Cardiac fibroblast (primary cell): Measurements from ENCODE around the gene GFRA1.

ENCODE experiments used
- DNase-seq, 2 donors: peaks; one replicate each; pipeline versions ENCODE4 v3.0.0 to v3.0.0-alpha.2; 2010; ENCODE audit warnings: low read depth in 2 of 2
- H3K4me3 ChIP-seq, 2 donors: replicated peaks in 1 of 2; 1 replicate in 1 of 2; 2 replicates in 1 of 2; pipeline ENCODE4 v1.5.1; 2011; ENCODE audit warnings: low read depth in 2 of 2, low read length in 2 of 2, mild to moderate bottlenecking in 2 of 2, moderate library complexity in 1 of 2
- TF ChIP-seq, protein P1 (sequence below): IDR thresholded peaks from one replicate; pipeline ENCODE4 v1.5.1; 2011; ENCODE audit warnings: low read depth, mild to moderate bottlenecking, low read length, inconsistent platforms

Gene GFRA1

DNA sequence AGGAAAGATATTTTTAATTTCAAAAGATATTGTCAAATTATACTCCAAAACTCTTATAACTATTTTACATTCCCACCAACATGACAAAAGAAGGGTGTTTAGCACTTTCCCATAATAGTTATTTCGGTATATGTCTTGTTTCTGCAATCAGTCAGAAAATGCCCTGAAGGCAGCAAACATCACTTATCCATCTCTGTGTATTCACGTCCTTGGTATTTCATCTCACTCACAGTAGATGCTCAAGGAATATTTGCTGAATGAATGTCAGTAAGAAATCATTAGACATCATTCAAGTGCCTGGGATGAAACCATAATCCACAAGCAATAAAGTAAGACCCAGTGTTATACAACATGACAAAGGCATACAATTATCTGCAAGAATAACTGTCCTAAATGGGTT, 112.7 kb downstream of the GFRA1 start:
- TF ChIP-seq, protein P1, sequence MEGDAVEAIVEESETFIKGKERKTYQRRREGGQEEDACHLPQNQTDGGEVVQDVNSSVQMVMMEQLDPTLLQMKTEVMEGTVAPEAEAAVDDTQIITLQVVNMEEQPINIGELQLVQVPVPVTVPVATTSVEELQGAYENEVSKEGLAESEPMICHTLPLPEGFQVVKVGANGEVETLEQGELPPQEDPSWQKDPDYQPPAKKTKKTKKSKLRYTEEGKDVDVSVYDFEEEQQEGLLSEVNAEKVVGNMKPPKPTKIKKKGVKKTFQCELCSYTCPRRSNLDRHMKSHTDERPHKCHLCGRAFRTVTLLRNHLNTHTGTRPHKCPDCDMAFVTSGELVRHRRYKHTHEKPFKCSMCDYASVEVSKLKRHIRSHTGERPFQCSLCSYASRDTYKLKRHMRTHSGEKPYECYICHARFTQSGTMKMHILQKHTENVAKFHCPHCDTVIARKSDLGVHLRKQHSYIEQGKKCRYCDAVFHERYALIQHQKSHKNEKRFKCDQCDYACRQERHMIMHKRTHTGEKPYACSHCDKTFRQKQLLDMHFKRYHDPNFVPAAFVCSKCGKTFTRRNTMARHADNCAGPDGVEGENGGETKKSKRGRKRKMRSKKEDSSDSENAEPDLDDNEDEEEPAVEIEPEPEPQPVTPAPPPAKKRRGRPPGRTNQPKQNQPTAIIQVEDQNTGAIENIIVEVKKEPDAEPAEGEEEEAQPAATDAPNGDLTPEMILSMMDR, result no peak
- no peak overlapping the region for H3K4me3 ChIP-seq
- no peak for DNase-seq

DNA sequence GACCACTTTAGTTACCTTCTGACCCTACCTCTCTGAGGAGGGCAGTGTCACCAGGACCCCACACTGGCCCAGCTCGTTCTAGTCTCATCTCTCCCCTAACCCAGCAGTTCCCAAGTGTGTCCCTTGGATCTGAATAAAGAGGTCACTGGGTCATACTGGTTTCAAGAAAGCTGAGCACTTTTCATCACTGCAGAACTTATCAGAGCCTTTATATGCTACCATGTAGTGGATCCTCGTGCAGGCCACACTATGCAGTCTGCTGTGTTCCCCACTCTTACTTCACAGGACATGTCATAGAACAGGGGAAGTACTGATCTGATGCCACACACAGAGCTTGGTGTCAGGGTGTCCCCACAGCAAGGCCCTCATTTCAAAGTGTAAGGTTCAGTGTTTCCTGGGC, 113.8 kb downstream of the GFRA1 start:
- no peak for DNase-seq
- TF ChIP-seq, protein P1, result no peak
- no peak overlapping the region for H3K4me3 ChIP-seq

DNA sequence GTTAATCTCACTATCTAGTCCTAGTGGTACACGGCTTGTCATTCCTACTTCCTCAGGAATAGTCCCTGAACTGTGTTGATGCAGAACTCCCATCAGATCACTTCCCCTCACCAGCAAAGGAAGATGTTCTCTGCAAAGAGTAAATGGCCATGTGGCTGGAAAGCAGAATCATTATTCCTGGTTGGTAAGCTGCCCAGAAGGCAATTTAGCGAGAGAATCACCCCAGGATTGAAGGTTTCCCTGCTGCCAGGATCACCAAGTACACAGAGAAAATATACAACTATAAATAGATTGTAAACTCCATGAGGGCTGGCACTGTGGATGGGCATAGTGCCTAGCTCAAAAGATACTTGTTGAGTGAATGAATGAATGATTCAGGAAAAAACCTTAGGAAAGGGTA, 115.0 kb downstream of the GFRA1 start:
- DNase-seq, result no peak
- TF ChIP-seq, protein P1, result no peak

DNA sequence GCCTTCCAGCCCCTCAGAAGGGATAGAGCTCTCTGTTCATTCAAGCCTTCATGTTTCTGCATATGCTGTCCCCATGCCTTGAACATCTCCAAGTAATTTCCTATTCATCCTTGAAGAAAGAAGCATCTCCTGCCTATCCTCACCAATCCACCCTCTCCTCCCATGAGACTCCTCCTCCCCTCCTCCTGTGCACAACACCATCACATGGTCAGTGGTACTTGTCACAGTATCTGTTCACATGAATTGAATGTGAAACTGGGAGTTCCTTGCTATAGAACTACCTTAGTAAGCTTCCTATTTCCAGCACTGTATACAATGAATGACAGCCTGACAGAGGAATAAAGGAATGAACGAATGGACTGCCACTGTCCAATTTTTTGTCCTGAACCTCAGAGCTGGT, 115.5 kb downstream of the GFRA1 start:
- no peak for DNase-seq
- TF ChIP-seq, protein P1, result no peak
- no peak overlapping the region for H3K4me3 ChIP-seq

More for the DNA sequence above, 115.0 kb downstream of the GFRA1 start:
- H3K4me3 ChIP-seq, result no peak overlapping the region

DNA sequence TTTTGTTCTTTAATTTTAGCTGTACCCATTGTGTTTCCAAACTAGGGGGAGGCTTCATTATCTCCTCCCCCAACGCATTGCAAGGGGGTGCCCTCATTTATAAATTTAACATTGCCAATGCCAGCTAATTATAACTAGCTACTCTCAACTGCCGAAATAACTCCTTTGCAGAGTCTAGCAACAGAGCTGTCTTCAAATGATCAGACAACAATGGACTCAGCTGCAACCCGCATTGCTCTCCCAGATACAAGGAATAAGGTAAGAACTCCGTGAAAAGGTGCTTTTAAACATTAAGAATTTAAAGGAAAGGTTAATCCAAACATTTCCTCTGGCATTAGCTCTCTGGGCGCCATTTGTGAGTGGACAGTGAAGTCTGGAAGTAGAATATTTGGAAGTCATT, 116.2 kb downstream of the GFRA1 start:
- DNase-seq, result no peak
- TF ChIP-seq, protein P1, result no peak
- H3K4me3 ChIP-seq, result no peak overlapping the region

DNA sequence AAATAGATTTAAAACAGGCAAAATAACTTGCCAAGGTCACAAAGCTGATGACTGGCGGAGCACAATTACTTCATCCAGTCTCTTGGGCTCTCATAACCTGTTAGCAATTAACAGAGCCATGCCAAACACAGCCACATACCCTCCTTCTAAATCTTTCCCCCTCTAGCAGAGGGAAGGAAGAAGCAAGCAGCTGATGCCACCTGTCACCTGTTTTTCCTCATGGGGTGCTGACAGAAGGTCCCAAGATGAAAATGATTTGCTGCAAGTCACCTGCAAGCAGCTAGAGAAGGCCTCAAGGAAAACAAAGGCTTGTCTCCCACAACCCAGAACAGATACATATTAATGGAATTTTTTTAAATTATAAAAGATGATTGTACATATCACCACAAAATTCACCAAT, 117.8 kb downstream of the GFRA1 start:
- DNase-seq, result no peak
- TF ChIP-seq, protein P1, result no peak

DNA sequence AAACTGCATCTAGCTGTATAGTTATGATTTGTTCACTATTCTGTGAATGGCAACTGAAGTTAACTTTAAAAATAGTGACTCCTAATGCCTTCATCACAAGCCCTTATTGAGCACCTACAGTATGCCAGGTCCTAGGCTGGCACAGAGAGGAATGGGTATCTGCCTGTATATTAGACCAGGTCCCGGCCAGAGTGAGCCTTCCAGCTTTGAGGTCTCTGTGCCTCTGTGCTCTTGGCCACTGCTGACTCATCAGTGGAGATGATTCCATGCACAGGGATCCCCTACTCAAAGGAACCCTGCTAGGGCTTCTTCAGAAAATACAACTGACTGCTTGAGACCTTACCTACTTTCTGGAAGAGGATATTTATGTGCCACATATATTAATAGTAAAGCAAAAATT, 118.4 kb downstream of the GFRA1 start:
- DNase-seq, result no peak
- H3K4me3 ChIP-seq, result no peak overlapping the region
- TF ChIP-seq, protein P1, result no peak

More for the DNA sequence above, 117.8 kb downstream of the GFRA1 start:
- H3K4me3 ChIP-seq, result no peak overlapping the region
